Peyer's patch (tissue), 4 donors: ENCODE measurements around the gene MFRP. TPM values are rescaled to one million over a fixed set of nuclear protein-coding genes. Genes with fewer than 3 reads are reported as not detected.
"Not testable (repeated sequence)": the region's sequence is repeated elsewhere in the genome, so short reads cannot be mapped to it uniquely, and the experiment has no call there.

Experiments
- DNase-seq, 3 donors: peaks; one replicate each; pipeline ENCODE4 v3.0.0-alpha.2; 2017 to 2019
- H3K27ac ChIP-seq, 4 donors: fragments of 200-600 bp; sonication (generic); one replicate each; pipeline ENCODE4 v1.5.1; 2016 to 2019
- H3K27me3 ChIP-seq, 2 donors: fragments of 200-600 bp; sonication (generic); one replicate each; pipeline ENCODE4 v1.5.1; 2019
- H3K36me3 ChIP-seq, 3 donors: fragments of 200-600 bp; sonication (generic); one replicate each; pipeline ENCODE4 v1.5.1; 2016 to 2019
- H3K4me1 ChIP-seq, 4 donors: fragments of 200-600 bp; sonication (generic); one replicate each; pipeline ENCODE4 v1.5.1; 2016 to 2019
- H3K4me3 ChIP-seq, 4 donors: fragments of 200-600 bp; sonication (generic); 1 replicate in 3 of 4; 2 replicates in 1 of 4; pipeline ENCODE4 v1.5.1; 2016 to 2019; ENCODE audit warnings: mild to moderate bottlenecking in 1 of 4
- H3K9me3 ChIP-seq, 4 donors: fragments of 200-600 bp; sonication (generic); one replicate each; pipeline ENCODE4 v1.5.1; 2016 to 2019; ENCODE audit warnings: mild to moderate bottlenecking in 1 of 4
- CTCF ChIP-seq, 6 experiments: fragments of 450-650 bp in 4 of 6; fragments of 200-600 bp in 2 of 6; sonication (generic) in 1 of 6; IDR thresholded peaks; one replicate each; pipeline ENCODE4 v1.5.1; 2017 to 2019; ENCODE audit warnings: antibody characterized with exemption in 6 of 6, mild to moderate bottlenecking in 3 of 6, moderate library complexity in 1 of 6
- POLR2A ChIP-seq, 2 donors: fragments of 450-650 bp; IDR thresholded peaks; one replicate each; pipeline ENCODE4 v1.5.1; 2017; ENCODE audit warnings: antibody characterized with exemption in 2 of 2, mild to moderate bottlenecking in 2 of 2, moderate library complexity in 2 of 2
- total RNA-seq, 4 donors: library from RNA; depleted of rRNA; stranded (reverse); fragments of >200 nt; gene quantifications; one replicate each; pipeline ENCODE4 v1.1.0, GENCODE V29; 2016

Gene MFRP
- total RNA-seq, result not detected

- no peaks in the 10 kb centered on the region for H3K27me3 ChIP-seq
- H3K4me1 ChIP-seq, result peaks cover 0 to 2% (median 0%) of the 10 kb centered on the region in 4 donors
- H3K27ac ChIP-seq, result no peak within 1 kb of the TSS
- no peak within 1 kb of the TSS for H3K4me3 ChIP-seq
- no peaks in the 10 kb centered on the region for H3K36me3 ChIP-seq
- TF ChIP-seq POLR2A (IDR thresholded peaks at IDR 0.05), result no peak
- no peak for TF ChIP-seq CTCF (IDR thresholded peaks at IDR 0.05)
- H3K9me3 ChIP-seq, result no peaks in the 10 kb centered on the region
- no peak for DNase-seq
These were observed at the start of gene MFRP for GRCh38 chr11:119346605-119347004. Gene MFRP, minus strand, starts transcription at chr11:119346705. Its CDS starts 192 bp downstream, at chr11:119346513.

DNA sequence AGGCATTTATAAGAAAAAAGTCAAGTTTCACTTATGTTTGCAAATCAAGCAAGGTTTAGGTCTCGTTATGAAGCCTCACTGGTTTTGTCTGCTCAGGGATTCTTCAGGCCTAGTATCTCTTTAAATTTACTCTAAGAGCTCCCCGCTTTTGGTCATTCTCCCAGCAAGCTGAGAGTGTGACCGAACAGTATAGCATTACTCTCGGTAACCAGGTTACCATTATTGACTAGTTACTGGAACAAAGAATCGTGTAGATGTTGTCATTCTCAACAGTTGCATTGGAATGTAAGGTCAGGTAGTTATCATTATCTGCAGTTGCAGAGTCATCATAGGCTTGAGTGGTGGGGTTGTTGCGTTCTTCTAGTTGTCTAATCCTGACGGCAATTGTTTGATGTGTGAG lies 44.8 kb upstream of the MFRP start:
- Histone ChIP-seq H3K27me3 (no peaks in the 10 kb centered on the region), H3K27ac (no peak overlapping the region), H3K9me3 (no peaks in the 10 kb centered on the region), H3K4me1 (no peaks in the 10 kb centered on the region), H3K36me3 (no peaks in the 10 kb centered on the region), H3K4me3 (no peak overlapping the region)
- DNase-seq, result no peak
- TF ChIP-seq POLR2A (IDR thresholded peaks at IDR 0.05) (no peak), CTCF (IDR thresholded peaks at IDR 0.05) (no peak)

GRCh38 chr11:119389611-119390254 lies 43.2 kb upstream of the MFRP start:
- H3K4me1 ChIP-seq, result no peaks in the 10 kb centered on the region
- no peaks in the 10 kb centered on the region for H3K9me3 ChIP-seq
- TF ChIP-seq POLR2A (IDR thresholded peaks at IDR 0.05) (no peak), CTCF (IDR thresholded peaks at IDR 0.05) (peak in 4 of 6 experiments; percentile 22 to 32 (median 26))
- H3K27ac ChIP-seq, result no peak overlapping the region
- H3K27me3 ChIP-seq, result no peaks in the 10 kb centered on the region
- no peaks in the 10 kb centered on the region for H3K36me3 ChIP-seq
- no peak for DNase-seq
- H3K4me3 ChIP-seq, result no peak overlapping the region

GRCh38 chr11:119388103-119388502 lies 41.6 kb upstream of the MFRP start:
- H3K27ac ChIP-seq, result no peak overlapping the region
- no peaks in the 10 kb centered on the region for H3K27me3 ChIP-seq
- no peaks in the 10 kb centered on the region for H3K9me3 ChIP-seq
- no peak for DNase-seq
- no peaks in the 10 kb centered on the region for H3K36me3 ChIP-seq
- no peaks in the 10 kb centered on the region for H3K4me1 ChIP-seq
- TF ChIP-seq CTCF (IDR thresholded peaks at IDR 0.05), result no peak
- no peak for TF ChIP-seq POLR2A (IDR thresholded peaks at IDR 0.05)
- H3K4me3 ChIP-seq, result no peak overlapping the region

GRCh38 chr11:119384332-119384731 lies 37.8 kb upstream of the MFRP start:
- DNase-seq, result no peak
- Histone ChIP-seq H3K4me1 (peaks cover 0 to 13% (median 4%) of the 10 kb centered on the region in 4 donors), H3K27me3 (no peaks in the 10 kb centered on the region), H3K27ac (no peak overlapping the region), H3K4me3 (no peak overlapping the region), H3K36me3 (no peaks in the 10 kb centered on the region), H3K9me3 (no peaks in the 10 kb centered on the region)
- no peak for TF ChIP-seq CTCF (IDR thresholded peaks at IDR 0.05)
- TF ChIP-seq POLR2A (IDR thresholded peaks at IDR 0.05), result no peak

GRCh38 chr11:119382513-119382912 lies 36.0 kb upstream of the MFRP start:
- not testable (repeated sequence) for H3K4me3 ChIP-seq, H3K9me3 ChIP-seq, H3K36me3 ChIP-seq, H3K27ac ChIP-seq, H3K27me3 ChIP-seq, DNase-seq
- H3K4me1 ChIP-seq, result peaks cover 0 to 13% (median 4%) of the 10 kb centered on the region in 4 donors
